CD14-positive monocyte (primary cell): ENCODE measurements around the gene SLC27A1. TPM values are rescaled to one million over a fixed set of nuclear protein-coding genes. Genes with fewer than 3 reads are reported as not detected.
"Not testable (repeated sequence)": the region's sequence is repeated elsewhere in the genome, so short reads cannot be mapped to it uniquely, and the experiment has no call there.

Experiments used
- DNase-seq, 3 donors: peaks; one replicate each; pipeline ENCODE4 v3.0.0-alpha.2; 2011 to 2022
- H2AFZ ChIP-seq: 2 replicates; pipeline ENCODE4 v1.6.0; 2012; ENCODE audit warnings: mild to moderate bottlenecking, low read depth, low read length, inconsistent platforms; ENCODE audit not compliant: insufficient read depth, poor library complexity, severe bottlenecking
- H3K27ac ChIP-seq, 2 donors: 1 replicate in 1 of 2; 2 replicates in 1 of 2; pipeline ENCODE4 v1.5.1; 2012 to 2013; ENCODE audit warnings: low read length in 2 of 2, control low read depth in 1 of 2, inconsistent platforms in 1 of 2, low read depth in 1 of 2, mild to moderate bottlenecking in 1 of 2
- H3K27me3 ChIP-seq, 2 donors: one replicate each; pipeline versions ENCODE4 v1.6.0 to v1.6.1; 2011 to 2013; ENCODE audit warnings: low read length in 2 of 2; ENCODE audit not compliant: control insufficient read depth in 2 of 2, insufficient read depth in 2 of 2
- H3K36me3 ChIP-seq, 2 donors: replicated peaks in 1 of 2; 1 replicate in 1 of 2; 2 replicates in 1 of 2; pipeline versions ENCODE4 v1.5.1 to v1.6.1; 2012 to 2013; ENCODE audit warnings: low read length in 2 of 2, control low read depth in 1 of 2, inconsistent platforms in 1 of 2, mild to moderate bottlenecking in 1 of 2; ENCODE audit not compliant: insufficient read depth in 2 of 2, control insufficient read depth in 1 of 2
- H3K4me1 ChIP-seq, 2 donors: 1 replicate in 1 of 2; 2 replicates in 1 of 2; pipeline versions ENCODE4 v1.5.1 to v1.6.1; 2012 to 2013; ENCODE audit warnings: low read length in 2 of 2, control low read depth in 1 of 2, inconsistent platforms in 1 of 2, mild to moderate bottlenecking in 1 of 2, moderate library complexity in 1 of 2; ENCODE audit not compliant: insufficient read depth in 2 of 2, control insufficient read depth in 1 of 2
- H3K4me2 ChIP-seq: replicated peaks from 2 replicates; pipeline ENCODE3; 2012; ENCODE audit warnings: low read length, moderate library complexity, mild to moderate bottlenecking; ENCODE audit not compliant: poor library complexity, severe bottlenecking; ENCODE audit errors: extremely low read depth
- H3K4me3 ChIP-seq, 3 experiments: fragments of 200-600 bp in 1 of 3; sonication (generic) in 1 of 3; replicated peaks in 1 of 3; 1 replicate in 2 of 3; 2 replicates in 1 of 3; pipeline ENCODE4 v1.5.1; 2011 to 2013; ENCODE audit warnings: low read length in 3 of 3, mild to moderate bottlenecking in 3 of 3, control low read depth in 2 of 3, low read depth in 2 of 3, inconsistent platforms in 1 of 3, moderate library complexity in 1 of 3
- H3K79me2 ChIP-seq: 2 replicates; pipeline ENCODE4 v1.6.0; 2012; ENCODE audit warnings: mild to moderate bottlenecking, control low read depth, inconsistent platforms, low read length, moderate library complexity; ENCODE audit not compliant: insufficient read depth
- H3K9ac ChIP-seq: 2 replicates; pipeline ENCODE4 v1.6.0; 2017; ENCODE audit warnings: low read length, mild to moderate bottlenecking; ENCODE audit not compliant: insufficient read depth, poor library complexity, severe bottlenecking
- H3K9me3 ChIP-seq, 2 donors: replicated peaks in 1 of 2; 1 replicate in 1 of 2; 2 replicates in 1 of 2; pipeline versions ENCODE4 v1.5.1 to v1.6.1; 2012 to 2013; ENCODE audit warnings: low read length in 2 of 2, control low read depth in 1 of 2; ENCODE audit not compliant: control insufficient read depth in 1 of 2, insufficient read depth in 1 of 2
- H4K20me1 ChIP-seq: 2 replicates; pipeline ENCODE4 v1.6.0; 2012; ENCODE audit warnings: mild to moderate bottlenecking, low read length, control low read depth, moderate library complexity; ENCODE audit not compliant: insufficient read depth
- H3K27ac Mint-ChIP-seq, 7 donors: one replicate each; pipeline ENCODE4 v1.8.0; 2020; ENCODE audit warnings: mild to moderate bottlenecking in 7 of 7, mixed read lengths in 7 of 7, moderate library complexity in 6 of 7, inconsistent platforms in 2 of 7
- H3K27me3 Mint-ChIP-seq, 3 donors: one replicate each; pipeline ENCODE4 v1.8.0; 2021 to 2022; ENCODE audit warnings: low read depth in 3 of 3, mild to moderate bottlenecking in 3 of 3, mixed read lengths in 3 of 3, moderate library complexity in 3 of 3, inconsistent platforms in 1 of 3
- H3K36me3 Mint-ChIP-seq, 2 donors: one replicate each; pipeline ENCODE4 v1.8.0; 2020; ENCODE audit warnings: mixed read lengths in 2 of 2, inconsistent platforms in 1 of 2, mild to moderate bottlenecking in 1 of 2
- H3K4me1 Mint-ChIP-seq: one replicate; pipeline ENCODE4 v1.8.0; 2020; ENCODE audit warnings: mild to moderate bottlenecking, mixed read lengths
- H3K4me3 Mint-ChIP-seq, 2 donors: one replicate each; pipeline ENCODE4 v1.8.0; 2020; ENCODE audit warnings: mild to moderate bottlenecking in 2 of 2, mixed read lengths in 2 of 2, moderate library complexity in 1 of 2
- H3K9me3 Mint-ChIP-seq, 7 donors: one replicate each; pipeline ENCODE4 v1.8.0; 2020 to 2022; ENCODE audit warnings: mixed read lengths in 7 of 7, mild to moderate bottlenecking in 6 of 7, moderate library complexity in 6 of 7, inconsistent platforms in 2 of 7
- WGBS: methylation state at CpG from one replicate; pipeline ENCODE4 v1.1.5; 2013; ENCODE audit warnings: missing lambda C conversion rate; ENCODE audit not compliant: insufficient coverage; 5-methylcytosine and 5-hydroxymethylcytosine counted together
- intact Hi-C, 2 donors: fragments of 100-400 bp; cut with micrococcal nuclease; formaldehyde crosslinking; loops; one replicate each; pipeline versions ENCODE4 v1.15.0 to v1.15.1; 2023
- polyA plus RNA-seq, 3 donors: library from polyadenylated mRNA; depleted of rRNA in 1 of 3; unstranded in 2 of 3; stranded (reverse) in 1 of 3; fragments of 300-500 nt in 2 of 3; fragments of >200 nt in 1 of 3; fragmentation: Illumina TruSeq in 2 of 3; gene quantifications; 1 replicate in 2 of 3; 2 replicates in 1 of 3; pipeline ENCODE4 v1.2.3, GENCODE V29; 2012 to 2021
- TF ChIP-seq, protein P1 (sequence below): fragments of 200-600 bp; IDR thresholded peaks from one replicate; pipeline ENCODE4 v1.8.0; 2022; ENCODE audit warnings: antibody characterized with exemption, mild to moderate bottlenecking

The SLC27A1 gene
- polyA plus RNA-seq, 3 donors, result 27.1 to 36.5 (median 27.6) TPM

DNA sequence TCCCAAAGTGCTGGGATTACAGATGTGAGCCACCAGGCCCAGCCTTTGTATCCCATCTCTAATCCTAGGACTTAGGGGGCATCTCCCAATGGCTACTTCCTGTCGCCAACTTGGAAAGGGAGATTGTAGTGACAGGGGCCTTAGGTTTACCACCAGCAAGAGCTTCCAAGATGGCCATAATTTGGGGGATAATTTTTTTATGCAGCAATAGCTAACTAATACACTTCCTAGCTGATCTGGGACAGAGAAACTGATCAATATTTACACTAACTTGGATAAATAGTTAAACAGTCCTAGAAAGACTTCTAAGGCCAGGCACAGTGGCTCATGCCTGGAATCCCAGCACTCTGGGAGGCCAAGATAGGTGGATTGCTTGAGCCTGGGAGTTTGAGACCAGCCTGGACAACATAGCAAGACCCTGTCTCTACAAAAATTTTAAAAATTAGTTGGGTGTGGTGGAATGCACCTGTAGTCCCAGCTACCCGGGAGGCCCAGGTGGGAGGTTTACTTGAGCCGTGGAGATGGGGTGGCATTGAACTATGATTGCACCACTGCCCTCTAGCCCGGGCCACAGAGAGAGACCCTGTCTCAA is 79.8 kb downstream of the SLC27A1 start:
- Mint-ChIP-seq H3K9me3 (peaks cover 0 to 2% (median 0%) of the 10 kb centered on the region in 7 donors), H3K36me3 (no peaks in the 10 kb centered on the region), H3K4me1 (peaks cover 17% of the 10 kb centered on the region), H3K27me3 (peaks cover 0 to 3% (median 0%) of the 10 kb centered on the region in 3 donors), H3K4me3 (no peak overlapping the region), H3K27ac (no peak overlapping the region)
- H3K9ac ChIP-seq, result no peak overlapping the region
- H3K4me3 ChIP-seq, result no peak overlapping the region
- no peaks in the 10 kb centered on the region for H3K9me3 ChIP-seq
- H3K36me3 ChIP-seq, result no peaks in the 10 kb centered on the region
- WGBS, result no CpG with 5 or more reads among the region's 4 CpGs
- H4K20me1 ChIP-seq, result no peaks in the 10 kb centered on the region
- H3K27me3 ChIP-seq, result no peaks in the 10 kb centered on the region
- DNase-seq, result no peak
- H2AFZ ChIP-seq, result no peak overlapping the region
- no peak overlapping the region for H3K4me2 ChIP-seq
- no peaks in the 10 kb centered on the region for H3K79me2 ChIP-seq
- TF ChIP-seq, protein P1, sequence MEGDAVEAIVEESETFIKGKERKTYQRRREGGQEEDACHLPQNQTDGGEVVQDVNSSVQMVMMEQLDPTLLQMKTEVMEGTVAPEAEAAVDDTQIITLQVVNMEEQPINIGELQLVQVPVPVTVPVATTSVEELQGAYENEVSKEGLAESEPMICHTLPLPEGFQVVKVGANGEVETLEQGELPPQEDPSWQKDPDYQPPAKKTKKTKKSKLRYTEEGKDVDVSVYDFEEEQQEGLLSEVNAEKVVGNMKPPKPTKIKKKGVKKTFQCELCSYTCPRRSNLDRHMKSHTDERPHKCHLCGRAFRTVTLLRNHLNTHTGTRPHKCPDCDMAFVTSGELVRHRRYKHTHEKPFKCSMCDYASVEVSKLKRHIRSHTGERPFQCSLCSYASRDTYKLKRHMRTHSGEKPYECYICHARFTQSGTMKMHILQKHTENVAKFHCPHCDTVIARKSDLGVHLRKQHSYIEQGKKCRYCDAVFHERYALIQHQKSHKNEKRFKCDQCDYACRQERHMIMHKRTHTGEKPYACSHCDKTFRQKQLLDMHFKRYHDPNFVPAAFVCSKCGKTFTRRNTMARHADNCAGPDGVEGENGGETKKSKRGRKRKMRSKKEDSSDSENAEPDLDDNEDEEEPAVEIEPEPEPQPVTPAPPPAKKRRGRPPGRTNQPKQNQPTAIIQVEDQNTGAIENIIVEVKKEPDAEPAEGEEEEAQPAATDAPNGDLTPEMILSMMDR, result no peak
- no peak overlapping the region for H3K27ac ChIP-seq
- intact Hi-C loops, result no loop called here
- peaks cover 11 to 12% of the 10 kb centered on the region in 2 donors for H3K4me1 ChIP-seq

DNA sequence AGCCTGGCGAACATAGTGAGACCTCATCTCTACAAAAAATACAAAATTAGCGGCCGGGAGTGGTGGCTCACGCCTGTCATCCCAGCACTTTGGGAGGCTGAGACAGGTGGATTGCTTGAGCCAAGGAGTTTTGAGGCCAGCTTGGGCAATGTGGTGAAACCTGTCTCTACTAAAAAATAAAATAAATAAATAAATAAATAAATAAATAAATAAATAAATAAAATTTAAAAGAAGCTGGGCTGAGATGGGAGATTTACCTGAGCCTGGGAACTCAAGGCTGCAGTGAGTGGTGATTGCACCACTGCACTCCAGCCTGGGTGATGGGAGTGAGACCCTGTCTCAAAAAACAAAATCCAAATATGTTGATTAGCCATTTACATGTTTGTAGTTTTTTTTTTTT is 82.4 kb downstream of the SLC27A1 start:
- H3K27ac ChIP-seq, H3K36me3 Mint-ChIP-seq, H3K9ac ChIP-seq, H4K20me1 ChIP-seq, H3K27me3 Mint-ChIP-seq, intact Hi-C loops, H3K27me3 ChIP-seq, H3K4me2 ChIP-seq, H3K36me3 ChIP-seq, H3K27ac Mint-ChIP-seq, H3K9me3 ChIP-seq, H3K4me3 Mint-ChIP-seq, DNase-seq, H3K4me3 ChIP-seq, H3K9me3 Mint-ChIP-seq: not testable (repeated sequence)
- H3K79me2 ChIP-seq, result peaks cover 20% of the 10 kb centered on the region
- H2AFZ ChIP-seq, result peak overlapping the region; percentile 23
- peaks cover 31% of the 10 kb centered on the region for H3K4me1 Mint-ChIP-seq
- H3K4me1 ChIP-seq, result peaks cover 28 to 33% of the 10 kb centered on the region in 2 donors
- WGBS, result no CpG with 5 or more reads among the region's 4 CpGs
